Right lobe of liver (tissue), 4 donors: ENCODE results near the gene RNU4-1.
"Not testable (repeated sequence)": the region's sequence is repeated elsewhere in the genome, so short reads cannot be mapped to it uniquely, and the experiment has no call there.

ENCODE experiments used
- POLR2A ChIP-seq: fragments of 450-650 bp; IDR thresholded peaks from one replicate; pipeline ENCODE4 v1.6.1; 2017; ENCODE audit warnings: antibody characterized with exemption, mild to moderate bottlenecking
- TF ChIP-seq, protein P1 (sequence below), 4 donors: fragments of 200-600 bp in 3 of 4; fragments of 450-650 bp in 1 of 4; IDR thresholded peaks; one replicate each; pipeline versions ENCODE4 v1.5.1 to v1.8.0; 2016 to 2022; ENCODE audit warnings: antibody characterized with exemption in 4 of 4, mild to moderate bottlenecking in 2 of 4
- donor health status: DM: no; HTN: no; CAD: no.
- donor health status: DM: no; HTN: no; CAD: no.
- donor health status: DM: no; HTN: yes; CAD: no.

DNA sequence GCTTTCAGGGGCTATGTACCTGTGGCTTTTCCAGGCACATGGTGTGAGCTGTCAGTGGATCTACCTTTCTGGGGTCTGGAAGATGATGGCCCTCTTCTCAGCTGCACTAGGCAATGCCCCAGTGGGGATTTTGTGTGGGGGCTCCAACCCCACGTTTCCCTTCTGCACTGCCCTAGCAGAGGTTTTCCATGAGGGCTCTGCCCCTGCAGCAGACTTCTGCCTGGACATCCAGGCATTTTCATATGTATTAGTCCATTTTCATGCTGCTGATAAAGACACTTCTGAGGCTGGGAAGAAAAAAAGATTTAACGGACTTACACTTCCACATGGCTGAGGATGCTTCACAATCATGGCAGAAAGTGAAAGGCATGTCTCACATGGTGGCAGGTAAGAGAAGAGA lies 43.4 kb upstream of the RNU4-1 start:
- not testable (repeated sequence) for TF ChIP-seq POLR2A
- TF ChIP-seq, protein P1, sequence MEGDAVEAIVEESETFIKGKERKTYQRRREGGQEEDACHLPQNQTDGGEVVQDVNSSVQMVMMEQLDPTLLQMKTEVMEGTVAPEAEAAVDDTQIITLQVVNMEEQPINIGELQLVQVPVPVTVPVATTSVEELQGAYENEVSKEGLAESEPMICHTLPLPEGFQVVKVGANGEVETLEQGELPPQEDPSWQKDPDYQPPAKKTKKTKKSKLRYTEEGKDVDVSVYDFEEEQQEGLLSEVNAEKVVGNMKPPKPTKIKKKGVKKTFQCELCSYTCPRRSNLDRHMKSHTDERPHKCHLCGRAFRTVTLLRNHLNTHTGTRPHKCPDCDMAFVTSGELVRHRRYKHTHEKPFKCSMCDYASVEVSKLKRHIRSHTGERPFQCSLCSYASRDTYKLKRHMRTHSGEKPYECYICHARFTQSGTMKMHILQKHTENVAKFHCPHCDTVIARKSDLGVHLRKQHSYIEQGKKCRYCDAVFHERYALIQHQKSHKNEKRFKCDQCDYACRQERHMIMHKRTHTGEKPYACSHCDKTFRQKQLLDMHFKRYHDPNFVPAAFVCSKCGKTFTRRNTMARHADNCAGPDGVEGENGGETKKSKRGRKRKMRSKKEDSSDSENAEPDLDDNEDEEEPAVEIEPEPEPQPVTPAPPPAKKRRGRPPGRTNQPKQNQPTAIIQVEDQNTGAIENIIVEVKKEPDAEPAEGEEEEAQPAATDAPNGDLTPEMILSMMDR (IDR thresholded peaks at IDR 0.05): not testable (repeated sequence)
